GM23248 (cell line): ENCODE results near the gene NKX2-3.

ENCODE experiments used
- EZH2 ChIP-seq: fragments of 200-600 bp; sonication (generic); IDR thresholded peaks from 2 replicates; pipeline ENCODE4 v1.6.1; 2018; ENCODE audit warnings: antibody characterized with exemption, mild to moderate bottlenecking; ENCODE audit not compliant: insufficient read depth, poor library complexity, severe bottlenecking
- EZH2phosphoT487 ChIP-seq: fragments of 200-600 bp; sonication (generic); IDR thresholded peaks from 2 replicates; pipeline ENCODE4 v1.6.1; 2018; ENCODE audit warnings: antibody characterized with exemption, moderate library complexity, mild to moderate bottlenecking, low read depth; ENCODE audit not compliant: insufficient read depth

DNA sequence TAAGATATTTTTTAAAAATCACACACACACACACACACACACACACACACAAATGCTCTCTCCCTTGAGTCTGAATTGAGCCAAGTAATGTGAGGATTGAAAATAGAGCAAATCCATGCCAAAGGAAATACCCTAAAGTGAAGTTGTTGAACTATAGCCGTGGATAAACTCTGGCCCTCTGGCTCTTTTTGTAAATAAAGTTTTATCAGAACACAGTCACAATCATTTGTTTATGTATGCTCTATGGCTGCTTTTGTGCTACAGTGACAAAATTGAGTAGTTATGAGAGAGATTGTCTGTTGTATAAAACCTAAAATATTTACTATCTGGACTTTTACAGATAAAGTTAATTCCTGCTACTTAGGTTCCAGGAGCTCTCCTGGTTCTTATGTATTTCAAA lies 39.1 kb downstream of the NKX2-3 start:
- TF ChIP-seq EZH2phosphoT487 = no peak
- TF ChIP-seq EZH2 = no peak
